Gastrocnemius medialis (tissue), 4 donors: Measurements from ENCODE around the gene MRC2. TPM values are rescaled to one million over a fixed set of nuclear protein-coding genes. Genes with fewer than 3 reads are reported as not detected.

Source experiments
- ATAC-seq, 2 donors: fragments of 150-250 bp; one replicate each; pipeline ENCODE4 v1.9.1; 2016
- DNase-seq, 2 donors: peaks; one replicate each; pipeline ENCODE4 v3.0.0-alpha.2; 2019
- H3K27ac ChIP-seq, 4 donors: fragments of 200-600 bp; sonication (generic); 1 replicate in 1 of 4; 2 replicates in 3 of 4; pipeline ENCODE4 v1.5.1; 2016 to 2018; ENCODE audit warnings: mild to moderate bottlenecking in 2 of 4, moderate library complexity in 1 of 4
- H3K27me3 ChIP-seq, 3 donors: fragments of 200-600 bp; sonication (generic) in 2 of 3; 1 replicate in 1 of 3; 2 replicates in 2 of 3; pipeline versions ENCODE4 v1.5.1 to v1.6.0; 2016 to 2019; ENCODE audit warnings: mild to moderate bottlenecking in 1 of 3, moderate library complexity in 1 of 3
- H3K36me3 ChIP-seq, 2 donors: fragments of 200-600 bp; sonication (generic) in 1 of 2; one replicate each; pipeline ENCODE4 v1.5.1; 2017 to 2018
- H3K4me1 ChIP-seq, 2 donors: fragments of 200-600 bp; sonication (generic) in 1 of 2; one replicate each; pipeline ENCODE4 v1.5.1; 2016 to 2017; ENCODE audit warnings: mild to moderate bottlenecking in 2 of 2
- H3K4me3 ChIP-seq, 4 donors: fragments of 200-600 bp; sonication (generic) in 3 of 4; 1 replicate in 1 of 4; 2 replicates in 3 of 4; pipeline ENCODE4 v1.5.1; 2016 to 2019; ENCODE audit warnings: mild to moderate bottlenecking in 2 of 4
- H3K9me3 ChIP-seq, 3 donors: fragments of 200-600 bp; sonication (generic) in 2 of 3; 1 replicate in 1 of 3; 2 replicates in 2 of 3; pipeline ENCODE4 v1.5.1; 2016 to 2019
- CTCF ChIP-seq, 5 experiments: fragments of 450-650 bp in 3 of 5; fragments of 200-600 bp in 2 of 5; sonication (generic) in 2 of 5; IDR thresholded peaks in 4 of 5; conservative IDR thresholded peaks in 1 of 5; 1 replicate in 4 of 5; 2 replicates in 1 of 5; pipeline ENCODE4 v1.5.1; 2016 to 2019; ENCODE audit warnings: antibody characterized with exemption in 5 of 5, mild to moderate bottlenecking in 3 of 5, moderate library complexity in 3 of 5
- POLR2A ChIP-seq, 2 donors: fragments of 450-650 bp; IDR thresholded peaks; one replicate each; pipeline ENCODE4 v1.6.1; 2017; ENCODE audit warnings: antibody characterized with exemption in 2 of 2, mild to moderate bottlenecking in 2 of 2, moderate library complexity in 2 of 2
- in situ Hi-C, 4 donors: fragments of 200-750 bp; cut with MboI; loops; one replicate each; pipeline versions ENCODE4 v1.15.0 to v1.8.0; 2017; ENCODE audit warnings: low sequenced_read_pairs in 4 of 4
- intact Hi-C: fragments of 100-400 bp; cut with DNase I; formaldehyde crosslinking; loops from one replicate; pipeline ENCODE4 v1.15.1; 2023; ENCODE audit warnings: low total_unique reads
- total RNA-seq, 4 donors: library from RNA; depleted of rRNA; stranded (reverse); fragments of >200 nt; gene quantifications; one replicate each; pipeline versions ENCODE4 v1.1.0 to v1.2.3, GENCODE V29; 2016

MRC2 gene
- total RNA-seq, 4 donors from 2014 or later = 4.8 to 15.0 (median 5.5) TPM

- no peaks in the 10 kb centered on the region for H3K36me3 ChIP-seq
- H3K4me1 ChIP-seq = no peaks in the 10 kb centered on the region
- H3K27ac ChIP-seq = no peak overlapping the region
- in situ Hi-C loops (no loop called here), intact Hi-C loops (no loop called here)
- no peak overlapping the region for H3K4me3 ChIP-seq
- ATAC-seq (no peak), DNase-seq (no peak)
- H3K9me3 ChIP-seq = no peaks in the 10 kb centered on the region
- TF ChIP-seq CTCF (IDR thresholded peaks at IDR 0.05 in 4 of 5, conservative IDR thresholded peaks at IDR 0.05 in 1 of 5) = no peak
- no peak for TF ChIP-seq POLR2A (IDR thresholded peaks at IDR 0.05)
- peaks cover 0 to 3% (median 0%) of the 10 kb centered on the region in 3 donors for H3K27me3 ChIP-seq
Measured at GRCh38 chr17:62641951-62642350, 14.5 kb downstream of the MRC2 start.

DNA sequence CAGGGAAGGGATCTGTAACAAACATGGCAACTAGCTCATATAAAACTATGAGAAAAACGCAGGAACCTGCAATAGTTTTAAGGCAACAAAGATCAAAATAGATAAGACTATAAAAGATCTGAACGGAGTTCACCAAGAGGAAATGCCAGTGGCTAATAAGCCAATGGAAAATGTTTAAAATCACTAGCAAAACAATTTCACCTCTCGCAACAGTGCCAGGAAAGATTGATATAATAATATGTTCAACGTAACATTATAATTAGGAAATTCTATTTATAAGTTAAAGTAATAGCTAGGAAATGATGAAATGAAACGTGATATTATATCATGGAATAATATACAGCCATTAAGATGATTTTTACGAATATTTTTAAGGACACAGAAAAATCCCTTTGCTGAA is 16.0 kb downstream of the MRC2 start:
- no peaks in the 10 kb centered on the region for H3K36me3 ChIP-seq
- in situ Hi-C loops = no loop called here
- no peak for ATAC-seq
- no peak overlapping the region for H3K27ac ChIP-seq
- DNase-seq = no peak
- H3K4me3 ChIP-seq = no peak overlapping the region
- no peaks in the 10 kb centered on the region for H3K9me3 ChIP-seq
- H3K4me1 ChIP-seq = no peaks in the 10 kb centered on the region
- peaks cover 0 to 3% (median 0%) of the 10 kb centered on the region in 3 donors for H3K27me3 ChIP-seq
- intact Hi-C loops = no loop called here
- TF ChIP-seq CTCF (IDR thresholded peaks at IDR 0.05 in 4 of 5, conservative IDR thresholded peaks at IDR 0.05 in 1 of 5) (no peak), POLR2A (IDR thresholded peaks at IDR 0.05) (no peak)

DNA sequence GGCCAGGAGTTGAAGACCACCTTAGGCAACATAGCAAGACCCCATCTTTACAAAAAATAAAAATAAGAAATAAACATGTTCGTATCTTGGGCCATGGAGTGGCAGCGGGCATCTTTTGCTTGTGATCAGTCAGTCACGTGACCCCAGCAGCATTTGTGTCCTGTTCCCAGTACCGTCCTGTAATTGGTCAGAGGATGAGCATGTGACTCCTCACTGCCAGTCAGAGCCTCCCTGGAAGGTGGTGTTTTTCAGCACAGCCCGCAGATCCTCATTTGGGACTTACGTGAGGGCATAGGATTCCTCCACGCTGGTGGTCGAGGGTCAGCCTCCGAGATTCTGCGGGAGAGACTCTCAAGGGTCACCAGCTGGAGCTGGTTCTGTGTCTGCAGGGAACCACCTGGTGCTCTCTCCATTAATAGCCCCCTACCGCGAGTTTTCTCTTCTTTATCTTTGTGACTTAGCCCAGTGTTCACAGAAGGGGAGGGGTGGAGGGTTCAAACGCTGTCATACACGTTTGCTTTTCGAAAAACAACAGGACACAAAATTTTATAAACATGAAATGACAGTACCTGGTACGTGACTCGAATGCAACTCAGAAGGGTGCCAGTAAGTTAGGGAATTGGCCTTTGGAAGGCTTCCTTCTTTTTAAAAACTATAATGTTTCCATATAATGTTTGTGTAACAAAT is 17.2 kb downstream of the MRC2 start:
- no peak overlapping the region for H3K4me3 ChIP-seq
- no peaks in the 10 kb centered on the region for H3K36me3 ChIP-seq
- TF ChIP-seq CTCF (IDR thresholded peaks at IDR 0.05 in 4 of 5, conservative IDR thresholded peaks at IDR 0.05 in 1 of 5) = no peak
- no peak for TF ChIP-seq POLR2A (IDR thresholded peaks at IDR 0.05)
- H3K27ac ChIP-seq = no peak overlapping the region
- H3K4me1 ChIP-seq = no peaks in the 10 kb centered on the region
- no peak for DNase-seq
- H3K9me3 ChIP-seq = no peaks in the 10 kb centered on the region
- peaks cover 0 to 3% (median 0%) of the 10 kb centered on the region in 3 donors for H3K27me3 ChIP-seq
- intact Hi-C loops (no loop called here), in situ Hi-C loops (no loop called here)
- ATAC-seq = no peak

GRCh38 chr17:62648251-62648955 is 20.9 kb downstream of the MRC2 start:
- H3K27me3 ChIP-seq = peaks cover 4 to 11% (median 10%) of the 10 kb centered on the region in 3 donors
- no peaks in the 10 kb centered on the region for H3K36me3 ChIP-seq
- peak overlapping the region in 2 of 4 donors; percentile 13 to 35 for H3K27ac ChIP-seq
- peak in 1 of 2 donors; percentile 39 for ATAC-seq
- H3K9me3 ChIP-seq = no peaks in the 10 kb centered on the region
- no peak for DNase-seq
- in situ Hi-C loops (no loop called here), intact Hi-C loops (no loop called here)
- no peak overlapping the region for H3K4me3 ChIP-seq
- H3K4me1 ChIP-seq = peaks cover 7 to 14% of the 10 kb centered on the region in 2 donors
- TF ChIP-seq CTCF (IDR thresholded peaks at IDR 0.05 in 4 of 5, conservative IDR thresholded peaks at IDR 0.05 in 1 of 5) = no peak
